Mesenchymal stem cell (in vitro differentiated cells and primary cell): ENCODE measurements around the gene C8G.

Experiments
- DNase-seq: peaks from one replicate; pipeline ENCODE4 v3.0.0-alpha.2; 2013
- H2AFZ ChIP-seq: one replicate; pipeline ENCODE4 v1.6.1; 2013; ENCODE audit warnings: low read depth, mild to moderate bottlenecking, control low read depth, inconsistent platforms, low read length, moderate library complexity
- H2AK5ac ChIP-seq: 2 replicates; pipeline ENCODE4 v1.6.1; 2013; ENCODE audit warnings: low read length, moderate library complexity, mild to moderate bottlenecking, inconsistent platforms; ENCODE audit not compliant: severe bottlenecking
- H2BK120ac ChIP-seq: one replicate; pipeline ENCODE4 v1.6.1; 2013; ENCODE audit warnings: low read depth, mild to moderate bottlenecking, inconsistent platforms, low read length, moderate library complexity
- H2BK12ac ChIP-seq, 2 experiments: one replicate each; pipeline ENCODE4 v1.6.1; 2013; ENCODE audit warnings: inconsistent platforms in 2 of 2, low read length in 2 of 2, mild to moderate bottlenecking in 2 of 2, moderate library complexity in 2 of 2, control low read depth in 1 of 2
- H2BK15ac ChIP-seq: one replicate; pipeline ENCODE4 v1.6.1; 2013; ENCODE audit warnings: mild to moderate bottlenecking, low read depth, inconsistent platforms; ENCODE audit not compliant: poor library complexity, severe bottlenecking
- H2BK5ac ChIP-seq: 2 replicates; pipeline ENCODE4 v1.6.1; 2013; ENCODE audit warnings: low read depth, mild to moderate bottlenecking, low read length, control low read depth, inconsistent platforms; ENCODE audit not compliant: poor library complexity, severe bottlenecking
- H3K14ac ChIP-seq, 2 experiments: one replicate each; pipeline ENCODE4 v1.6.1; 2013; ENCODE audit warnings: inconsistent platforms in 2 of 2, low read length in 2 of 2, control low read depth in 1 of 2, mild to moderate bottlenecking in 1 of 2, moderate library complexity in 1 of 2
- H3K18ac ChIP-seq, 2 experiments: one replicate each; pipeline ENCODE4 v1.6.1; 2013; ENCODE audit warnings: inconsistent platforms in 2 of 2, low read length in 2 of 2, control low read depth in 1 of 2, low read depth in 1 of 2, mild to moderate bottlenecking in 1 of 2
- H3K23ac ChIP-seq, 2 experiments: one replicate each; pipeline ENCODE4 v1.6.1; 2013; ENCODE audit warnings: inconsistent platforms in 2 of 2, low read length in 2 of 2, mild to moderate bottlenecking in 2 of 2, moderate library complexity in 2 of 2, control low read depth in 1 of 2
- H3K27ac ChIP-seq: 2 replicates; pipeline ENCODE4 v1.5.1; 2013; ENCODE audit warnings: mild to moderate bottlenecking, moderate library complexity, low read length, control low read depth, inconsistent platforms; ENCODE audit not compliant: poor library complexity, severe bottlenecking
- H3K27me3 ChIP-seq, 2 experiments: 2 replicates each; pipeline versions ENCODE4 v1.6.1 to v1.7.0; 2013; ENCODE audit warnings: low read length in 2 of 2, mild to moderate bottlenecking in 2 of 2, moderate library complexity in 2 of 2, control low read depth in 1 of 2, inconsistent platforms in 1 of 2; ENCODE audit not compliant: control insufficient read depth in 1 of 2, insufficient read depth in 1 of 2
- H3K36me3 ChIP-seq, 2 experiments: 2 replicates each; pipeline versions ENCODE4 v1.6.1 to v1.7.0; 2013; ENCODE audit warnings: low read length in 2 of 2, control low read depth in 1 of 2, inconsistent platforms in 1 of 2, low read depth in 1 of 2, mild to moderate bottlenecking in 1 of 2; ENCODE audit not compliant: insufficient read depth in 2 of 2, control insufficient read depth in 1 of 2
- H3K4ac ChIP-seq, 2 experiments: one replicate each; pipeline ENCODE4 v1.6.1; 2013; ENCODE audit warnings: inconsistent platforms in 2 of 2, low read length in 2 of 2, mild to moderate bottlenecking in 2 of 2, moderate library complexity in 2 of 2, control low read depth in 1 of 2, low read depth in 1 of 2
- H3K4me1 ChIP-seq: 2 replicates; pipeline ENCODE4 v1.6.1; 2013; ENCODE audit warnings: low read depth, low read length, control low read depth; ENCODE audit not compliant: control insufficient read depth, insufficient read depth
- H3K4me2 ChIP-seq: 2 replicates; pipeline ENCODE4 v1.6.1; 2013; ENCODE audit warnings: low read length, mild to moderate bottlenecking, inconsistent platforms; ENCODE audit not compliant: poor library complexity, severe bottlenecking
- H3K4me3 ChIP-seq, 2 experiments: 2 replicates each; pipeline versions ENCODE4 v1.5.1 to v1.7.0; 2013; ENCODE audit warnings: low read length in 2 of 2, mild to moderate bottlenecking in 2 of 2, control low read depth in 1 of 2, low read depth in 1 of 2; ENCODE audit not compliant: insufficient read depth in 1 of 2
- H3K79me1 ChIP-seq: replicated peaks from 2 replicates; pipeline ENCODE4 v1.6.1; 2013; ENCODE audit warnings: mild to moderate bottlenecking, control low read depth, low read length, inconsistent platforms; ENCODE audit not compliant: poor library complexity, severe bottlenecking
- H3K9ac ChIP-seq: 2 replicates; pipeline ENCODE4 v1.7.0; 2013; ENCODE audit warnings: mild to moderate bottlenecking, low read length, moderate library complexity
- H3K9me3 ChIP-seq: 2 replicates; pipeline ENCODE4 v1.7.0; 2013; ENCODE audit warnings: mild to moderate bottlenecking, low read length; ENCODE audit not compliant: control insufficient read depth
- H4K8ac ChIP-seq: one replicate; pipeline ENCODE4 v1.6.1; 2013; ENCODE audit warnings: inconsistent platforms, mild to moderate bottlenecking, low read length, moderate library complexity
- H4K91ac ChIP-seq: one replicate; pipeline ENCODE4 v1.6.1; 2013; ENCODE audit warnings: mild to moderate bottlenecking, low read length, inconsistent platforms
- WGBS: methylation state at CpG from one replicate; pipeline ENCODE4 v1.1.7; 2013; ENCODE audit warnings: mixed read lengths; 5-methylcytosine and 5-hydroxymethylcytosine counted together

C8G gene

DNA sequence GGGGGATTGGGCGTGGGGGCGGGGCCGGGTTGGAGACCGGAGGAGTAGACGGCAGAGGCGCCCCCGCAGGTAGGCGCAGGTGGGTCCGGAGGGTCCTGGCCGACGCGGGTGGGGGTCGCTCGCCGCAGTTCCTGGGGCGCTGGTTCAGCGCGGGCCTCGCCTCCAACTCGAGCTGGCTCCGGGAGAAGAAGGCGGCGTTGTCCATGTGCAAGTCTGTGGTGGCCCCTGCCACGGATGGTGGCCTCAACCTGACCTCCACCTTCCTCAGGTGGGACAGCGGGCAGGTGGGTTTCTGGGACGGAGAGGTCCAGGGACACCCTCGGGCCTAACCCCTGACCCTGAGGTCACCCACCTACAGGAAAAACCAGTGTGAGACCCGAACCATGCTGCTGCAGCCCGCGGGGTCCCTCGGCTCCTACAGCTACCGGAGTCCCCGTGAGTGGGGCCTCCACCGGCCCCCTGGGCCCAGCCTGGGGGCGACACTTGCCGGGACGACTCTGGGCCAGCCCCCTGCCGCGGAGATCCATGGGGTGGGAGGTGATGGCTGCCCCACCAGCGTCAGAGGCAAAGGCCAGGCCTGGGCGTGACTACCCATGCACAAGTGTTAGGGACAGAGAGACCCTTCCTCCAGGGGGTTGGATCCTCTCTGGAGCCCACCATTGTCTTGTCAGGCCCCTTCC is 34.0 kb downstream of the C8G start:
- Histone ChIP-seq H4K8ac (no peak overlapping the region), H2BK120ac (no peak overlapping the region), H2AK5ac (no peak overlapping the region), H2BK15ac (no peak overlapping the region), H3K4me1 (peaks cover 30% of the 10 kb centered on the region), H4K91ac (no peak overlapping the region), H3K9ac (no peak overlapping the region), H3K4ac (no peak overlapping the region), H3K4me3 (no peak overlapping the region), H2AFZ (no peak overlapping the region), H3K79me1 (no peaks in the 10 kb centered on the region), H3K23ac (no peak overlapping the region), H3K4me2 (no peak overlapping the region), H3K27me3 (peaks cover 17 to 38% of the 10 kb centered on the region in 2 experiments), H2BK5ac (no peak overlapping the region), H3K9me3 (no peaks in the 10 kb centered on the region), H2BK12ac (no peak overlapping the region), H3K27ac (no peak overlapping the region), H3K14ac (no peak overlapping the region), H3K18ac (no peak overlapping the region), H3K36me3 (peaks cover 0 to 4% of the 10 kb centered on the region in 2 experiments)
- DNase-seq, result no peak
- WGBS, result 58% methylated on average over 38 of the region's 41 CpGs

DNA sequence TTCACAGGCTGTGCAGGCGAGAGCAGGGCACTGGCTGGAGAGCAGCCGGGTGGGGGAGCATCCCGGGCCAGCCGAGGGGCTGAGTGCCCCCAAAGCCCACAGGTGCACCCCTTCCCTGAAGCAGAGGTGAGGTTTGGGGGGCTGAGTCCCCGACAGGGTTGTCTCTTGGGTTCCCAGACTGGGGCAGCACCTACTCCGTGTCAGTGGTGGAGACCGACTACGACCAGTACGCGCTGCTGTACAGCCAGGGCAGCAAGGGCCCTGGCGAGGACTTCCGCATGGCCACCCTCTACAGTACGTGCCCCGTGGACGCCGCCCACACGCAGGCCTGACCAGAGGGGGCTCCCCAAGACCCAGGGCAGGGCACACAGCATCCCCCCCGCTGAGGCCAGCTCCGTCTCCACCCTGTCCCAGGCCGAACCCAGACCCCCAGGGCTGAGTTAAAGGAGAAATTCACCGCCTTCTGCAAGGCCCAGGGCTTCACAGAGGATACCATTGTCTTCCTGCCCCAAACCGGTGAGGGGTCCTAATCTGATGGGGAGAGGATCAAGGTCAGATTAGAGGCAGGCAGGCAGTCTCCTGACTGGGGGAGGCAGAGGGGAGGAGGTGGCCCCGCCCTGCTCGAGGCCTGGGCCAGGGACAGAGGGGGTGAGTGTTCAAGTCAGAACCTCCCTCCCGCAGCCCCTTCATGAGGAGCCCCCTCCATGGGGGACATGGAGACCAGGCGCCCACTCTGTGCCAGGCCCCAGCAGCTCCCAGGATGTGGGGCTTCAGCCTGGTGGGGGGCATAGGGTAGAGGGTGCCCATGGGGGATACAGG is 34.9 kb downstream of the C8G start:
- Histone ChIP-seq H3K4me3 (no peak overlapping the region), H3K18ac (no peak overlapping the region), H3K79me1 (no peaks in the 10 kb centered on the region), H2AK5ac (no peak overlapping the region), H3K4me2 (no peak overlapping the region), H2AFZ (no peak overlapping the region), H3K36me3 (peaks cover 0 to 4% of the 10 kb centered on the region in 2 experiments), H3K14ac (no peak overlapping the region), H2BK120ac (no peak overlapping the region), H2BK15ac (no peak overlapping the region), H3K9ac (no peak overlapping the region), H3K27ac (no peak overlapping the region), H3K23ac (no peak overlapping the region), H3K4me1 (peaks cover 34% of the 10 kb centered on the region), H4K8ac (no peak overlapping the region), H3K4ac (no peak overlapping the region), H3K9me3 (no peaks in the 10 kb centered on the region), H3K27me3 (peaks cover 27 to 46% of the 10 kb centered on the region in 2 experiments), H4K91ac (no peak overlapping the region), H2BK5ac (no peak overlapping the region), H2BK12ac (no peak overlapping the region)
- DNase-seq, result no peak
- 95% methylated on average over 26 of the region's 26 CpGs for WGBS

DNA sequence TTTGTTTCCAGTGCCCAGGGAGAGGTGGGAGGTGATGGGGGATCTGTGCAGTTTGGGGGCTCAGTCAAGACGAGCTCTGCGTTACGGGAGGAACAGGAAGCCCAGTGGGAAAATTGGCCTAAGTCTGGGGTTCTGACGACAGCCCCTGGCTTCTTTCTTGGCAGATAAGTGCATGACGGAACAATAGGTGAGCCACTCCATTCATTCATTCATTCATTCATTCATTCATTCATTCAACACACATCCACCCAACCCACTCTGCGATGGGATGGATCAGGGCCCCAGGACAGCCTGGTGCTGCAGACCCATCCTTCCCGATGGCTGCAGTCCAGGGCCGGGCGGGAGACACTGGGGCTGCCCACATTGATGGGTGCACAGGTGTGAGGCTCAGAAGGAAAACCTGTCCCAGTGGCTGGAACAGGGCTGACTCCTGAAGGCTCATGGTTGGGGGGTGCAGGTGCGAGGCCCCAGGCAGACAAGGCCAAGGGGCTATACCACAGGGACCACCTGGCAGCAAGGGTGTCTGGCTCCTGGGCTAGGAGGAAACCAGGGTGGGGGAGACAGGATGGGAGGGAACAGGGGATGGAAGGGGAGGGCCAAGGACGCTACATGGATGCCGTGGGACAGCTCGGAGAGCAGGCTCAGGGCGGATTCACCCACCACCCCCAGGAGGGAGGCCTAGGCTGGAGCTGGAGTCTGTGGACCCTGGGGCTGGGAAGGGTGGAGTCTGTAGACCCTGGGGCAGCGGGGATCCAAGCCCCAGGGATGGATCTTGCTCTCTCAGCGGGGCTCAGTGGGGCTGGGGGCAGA is 35.8 kb downstream of the C8G start:
- Histone ChIP-seq H4K91ac (no peak overlapping the region), H4K8ac (no peak overlapping the region), H3K18ac (no peak overlapping the region), H2BK12ac (no peak overlapping the region), H3K9me3 (no peaks in the 10 kb centered on the region), H3K4ac (no peak overlapping the region), H2AFZ (no peak overlapping the region), H2AK5ac (no peak overlapping the region), H3K9ac (no peak overlapping the region), H3K4me2 (no peak overlapping the region), H3K36me3 (peaks cover 0 to 4% of the 10 kb centered on the region in 2 experiments), H3K14ac (no peak overlapping the region), H3K23ac (no peak overlapping the region), H2BK5ac (no peak overlapping the region), H3K79me1 (no peaks in the 10 kb centered on the region), H3K4me3 (no peak overlapping the region), H3K27ac (no peak overlapping the region), H3K4me1 (peaks cover 34% of the 10 kb centered on the region), H2BK120ac (no peak overlapping the region), H2BK15ac (peak overlapping the region; percentile 86), H3K27me3 (peaks cover 30 to 48% of the 10 kb centered on the region in 2 experiments)
- WGBS, result 92% methylated on average over 16 of the region's 16 CpGs
- DNase-seq, result no peak
